ENCODE results near the gene NECAB2.

- TF ChIP-seq CTCF (optimal IDR thresholded peaks at IDR 0.05 in 1 of 3, IDR thresholded peaks at IDR 0.05 in 1 of 3, conservative IDR thresholded peaks at IDR 0.05 in 1 of 3; ENCODE audit: extremely low read depth in 1 of 3, insufficient read depth in 2 of 3, low read length in 3 of 3) (no peak), EZH2 (IDR thresholded peaks at IDR 0.05; ENCODE audit: low read length) (no peak)
Observed at GRCh38 chr16:84031556-84031955, 63.5 kb downstream of the NECAB2 start.

Measured in keratinocyte (primary cell).